Measurements from ENCODE around the gene PDE4D.

PDE4D gene

DNA sequence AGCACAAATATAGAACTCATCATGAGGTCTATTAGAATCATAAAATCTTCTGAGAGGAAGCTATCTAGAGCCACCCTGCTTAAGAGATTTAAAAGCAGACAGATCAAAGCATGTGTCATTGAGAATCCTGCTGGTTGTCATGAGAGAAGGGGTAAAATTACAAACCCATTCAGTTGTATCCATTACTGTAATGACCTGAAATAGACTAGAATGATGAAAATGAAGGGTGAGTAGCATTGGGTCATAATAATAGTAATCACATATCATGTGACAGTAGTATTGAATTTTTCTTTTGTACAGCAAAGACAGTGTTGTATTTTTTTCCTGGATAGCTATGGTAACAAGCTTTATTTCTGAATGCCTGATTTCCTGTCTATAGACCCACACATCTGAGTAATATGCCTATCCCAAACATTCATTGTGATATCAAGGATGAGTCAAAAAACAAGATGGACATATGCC is 149.0 kb downstream of the PDE4D start:
- DNase-seq (ENCODE audit: low spot score) = no peak

DNA sequence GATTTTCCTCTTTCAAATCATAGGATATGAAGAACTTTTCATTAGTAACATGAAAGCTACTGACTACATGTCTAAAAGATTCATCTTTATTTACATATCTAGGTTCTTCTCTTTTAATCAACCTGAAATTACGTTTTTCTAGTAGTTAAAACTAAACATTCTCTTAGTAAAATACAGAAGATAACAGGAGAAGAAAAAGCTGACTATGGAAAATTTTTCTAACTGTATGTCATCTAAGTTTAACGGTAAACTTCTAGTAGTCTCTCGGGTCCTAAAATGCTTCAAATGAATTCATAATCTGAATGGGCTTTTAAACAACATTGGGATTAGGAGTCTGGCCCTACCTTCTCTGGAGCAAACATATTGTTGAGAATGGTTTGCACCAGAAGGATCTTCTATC is 151.9 kb downstream of the PDE4D start:
- no peak for DNase-seq (ENCODE audit: low spot score)

DNA sequence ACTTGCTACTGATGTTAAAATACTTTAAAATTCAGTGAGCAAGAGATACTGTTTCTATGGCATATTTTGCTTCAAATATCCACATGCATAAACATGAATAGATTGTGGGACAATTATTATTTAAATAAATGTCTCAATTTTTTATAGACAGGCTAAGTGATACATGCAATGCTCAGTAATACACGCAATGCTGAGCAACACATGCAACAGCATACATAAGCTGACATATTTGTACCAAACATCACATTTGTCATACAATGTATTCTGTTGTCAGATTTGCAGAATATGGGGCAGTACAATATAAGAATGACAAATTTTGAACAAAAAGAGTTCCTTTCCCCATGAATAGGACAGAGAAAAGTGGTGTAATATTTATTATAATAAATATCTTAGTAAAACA is 155.5 kb downstream of the PDE4D start:
- DNase-seq (ENCODE audit: low spot score) = no peak

DNA sequence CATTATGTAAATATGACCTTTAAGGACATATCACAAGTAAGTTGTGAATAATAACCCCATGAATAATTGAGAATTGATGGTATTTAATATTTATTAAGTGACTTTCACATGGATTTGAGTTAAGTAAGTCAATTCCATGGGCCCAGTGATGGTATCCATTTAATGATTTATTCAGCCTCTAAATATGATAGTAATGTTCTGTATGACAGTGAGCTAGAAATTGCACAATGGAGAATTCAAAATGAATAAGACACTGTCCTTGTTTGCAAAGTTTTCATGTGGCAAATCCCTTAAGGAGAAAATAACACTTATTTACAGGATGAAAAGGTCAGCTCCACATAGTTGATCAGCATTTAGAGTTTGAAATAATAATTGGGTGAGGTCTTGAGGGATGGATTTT is 160.7 kb downstream of the PDE4D start:
- DNase-seq (ENCODE audit: low spot score) = no peak

DNA sequence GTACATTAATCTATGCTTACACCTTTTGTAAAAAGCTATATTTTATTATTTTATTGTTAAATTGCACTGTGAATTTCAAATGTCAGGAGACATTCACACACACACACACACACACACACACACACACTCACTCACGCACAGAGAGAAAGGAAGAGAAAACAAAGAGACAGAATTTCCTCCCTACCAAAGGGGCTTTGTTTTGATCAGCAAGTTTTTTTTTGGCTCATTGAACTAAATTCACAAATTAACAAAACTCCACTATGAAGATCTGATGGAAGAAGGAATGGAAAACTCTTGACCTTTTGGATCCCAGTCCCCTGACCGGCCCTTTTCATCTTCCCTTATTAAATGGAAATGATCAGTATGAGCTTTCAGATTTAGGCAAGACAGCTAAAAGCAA is 161.2 kb downstream of the PDE4D start:
- no peak for DNase-seq (ENCODE audit: low spot score)

DNA sequence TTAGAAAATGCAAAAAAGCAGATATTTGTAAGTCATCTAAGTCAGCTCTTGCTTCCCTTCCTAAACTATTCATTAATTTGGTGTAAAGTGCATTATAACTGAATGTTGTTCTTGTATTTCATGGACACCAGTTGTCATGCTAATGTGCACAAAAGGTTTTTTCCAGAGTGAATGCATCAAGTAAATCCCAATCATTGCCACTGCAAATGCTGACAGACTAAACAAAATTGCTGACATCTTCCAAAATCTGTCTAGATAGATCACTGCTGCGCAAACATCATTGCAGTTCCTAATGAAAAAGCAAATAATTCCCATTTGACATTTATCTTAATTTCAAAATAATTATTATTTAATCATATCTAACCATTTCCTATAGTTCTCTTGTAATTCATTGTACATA is 161.7 kb downstream of the PDE4D start:
- no peak for DNase-seq (ENCODE audit: low spot score)

DNA sequence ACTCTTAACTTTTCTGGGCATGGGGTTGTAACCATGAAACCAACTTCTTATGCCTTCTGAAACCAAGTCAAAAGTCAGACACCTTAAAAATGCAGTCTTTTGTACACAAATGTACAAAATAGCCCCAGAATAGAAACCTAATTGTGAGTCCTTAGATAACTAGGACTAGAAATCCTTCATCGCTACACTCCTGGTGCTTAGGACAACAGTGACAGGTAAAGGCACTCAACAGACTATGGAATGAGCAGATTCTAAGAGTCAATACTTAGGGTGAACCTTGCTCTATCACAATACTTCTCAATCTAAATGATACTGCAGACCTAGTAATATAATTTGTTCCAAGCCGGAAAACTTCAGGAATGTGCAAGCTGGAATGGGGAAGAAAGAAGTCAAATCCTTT is 163.7 kb downstream of the PDE4D start:
- no peak for DNase-seq (ENCODE audit: low spot score)

DNA sequence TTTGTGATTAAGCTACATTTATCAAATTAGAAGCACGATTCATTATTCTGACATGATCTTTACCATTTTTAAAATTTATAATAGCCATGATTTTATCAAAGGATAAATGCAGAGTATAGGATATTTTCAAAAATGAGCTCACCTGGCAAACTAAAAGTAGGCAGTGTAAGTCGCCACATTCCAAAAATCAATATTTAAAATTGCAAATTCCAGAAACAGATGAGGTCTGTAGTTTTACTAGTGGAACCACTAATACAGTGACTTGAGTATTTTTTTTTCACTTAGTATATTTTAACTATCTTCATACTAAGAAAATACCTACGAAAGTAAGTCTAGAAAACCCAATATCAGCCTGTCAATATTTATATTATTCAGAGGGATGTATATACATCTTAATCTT is 164.2 kb downstream of the PDE4D start:
- DNase-seq (ENCODE audit: low spot score) = no peak

DNA sequence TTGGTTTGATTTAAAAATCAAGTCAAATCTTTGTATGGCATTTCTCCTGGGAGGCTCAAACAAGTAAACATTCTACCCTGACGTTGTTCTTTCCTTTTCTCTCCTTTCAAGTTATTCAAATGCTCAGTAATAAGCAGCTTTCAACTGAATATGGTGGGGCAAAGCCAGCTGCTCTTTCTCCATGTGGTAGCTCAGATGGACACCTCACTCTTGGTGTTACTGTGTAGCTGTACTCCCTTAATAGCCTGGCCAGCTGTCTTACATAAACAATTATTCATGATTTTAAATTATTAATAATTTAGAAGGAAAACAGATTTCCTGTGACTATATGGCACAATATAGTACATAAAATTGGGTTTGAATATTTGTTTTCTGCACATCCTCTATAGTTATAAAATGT is 165.2 kb downstream of the PDE4D start:
- DNase-seq (ENCODE audit: low spot score) = no peak

DNA sequence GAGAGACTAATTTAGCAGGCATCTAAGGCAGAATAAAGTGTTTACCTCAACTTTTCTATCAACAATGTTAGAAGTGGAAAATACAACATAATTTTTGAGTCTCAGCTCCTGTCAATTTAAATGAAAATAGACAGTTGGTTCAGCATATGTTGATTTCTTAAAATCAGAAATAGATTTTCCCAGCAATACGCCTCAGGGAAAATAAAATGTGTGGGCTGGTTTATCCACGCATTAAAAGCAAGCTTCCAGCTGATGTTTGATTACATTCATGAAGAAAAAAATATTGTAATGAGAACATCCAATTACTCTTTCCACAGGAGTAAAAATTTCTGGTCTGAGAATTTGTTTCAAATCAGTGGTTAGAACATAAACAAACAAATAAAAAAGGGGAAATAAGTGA is 166.3 kb downstream of the PDE4D start:
- no peak for DNase-seq (ENCODE audit: low spot score)

DNA sequence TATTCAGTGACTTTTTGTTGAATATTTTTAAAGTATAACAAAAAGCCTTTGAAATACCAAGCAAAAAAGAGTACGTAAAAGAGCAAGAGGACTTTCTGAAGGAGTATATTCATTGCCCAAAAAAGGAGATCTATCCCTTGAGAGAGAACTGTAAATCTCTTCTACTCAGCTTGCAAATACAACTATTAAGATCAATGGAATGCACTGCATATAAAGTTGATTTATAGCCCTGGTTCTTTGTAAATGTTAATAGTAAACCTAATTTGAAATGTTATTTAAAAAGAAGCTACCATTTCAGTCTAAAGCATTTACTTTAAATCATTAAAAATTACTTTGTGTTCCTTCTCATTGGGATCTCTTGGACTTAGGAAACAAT is 168.1 kb downstream of the PDE4D start:
- DNase-seq (ENCODE audit: low spot score) = no peak

DNA sequence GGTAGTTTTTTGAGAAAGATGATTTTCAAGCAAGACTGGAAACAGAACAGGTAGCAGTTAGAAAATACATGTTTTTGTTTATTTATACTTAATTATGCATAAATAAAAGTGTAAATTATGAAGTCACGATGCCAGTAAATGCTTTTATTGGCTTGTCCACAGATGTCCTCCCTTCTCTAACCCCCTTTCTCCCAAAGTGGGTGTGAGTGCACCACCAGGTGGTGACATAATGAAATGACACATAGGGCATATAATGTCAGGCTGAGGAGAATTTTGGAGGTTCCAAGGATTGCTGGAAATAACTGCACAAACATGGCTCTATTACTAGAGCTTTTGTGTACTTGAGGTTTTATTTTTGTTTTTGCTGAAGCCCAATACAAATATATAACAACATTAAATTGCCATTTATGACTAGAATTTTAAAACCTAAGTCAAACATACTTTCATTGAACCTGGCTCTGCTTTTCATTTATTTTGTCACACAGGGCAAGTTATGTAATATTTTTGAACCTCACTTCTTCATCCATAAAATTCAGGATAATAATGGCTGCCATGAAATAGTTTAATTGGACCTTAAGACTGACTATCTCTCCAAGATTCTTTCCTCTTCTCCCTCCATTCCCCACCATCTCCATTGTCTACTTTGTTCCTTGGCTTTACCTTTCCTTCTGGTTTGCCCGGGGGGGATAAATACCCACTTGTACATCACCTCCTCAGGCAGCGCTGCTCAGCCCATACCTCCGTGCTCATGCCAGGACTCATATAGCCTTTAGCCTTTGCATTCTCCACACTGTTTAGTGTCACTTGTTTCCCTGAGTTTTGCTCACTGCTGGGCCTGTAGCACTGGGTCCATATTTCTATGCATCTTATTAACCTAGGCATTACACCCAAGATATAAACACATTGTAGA is 168.8 kb downstream of the PDE4D start:
- DNase-seq (ENCODE audit: low spot score) = peak; percentile 56

DNA sequence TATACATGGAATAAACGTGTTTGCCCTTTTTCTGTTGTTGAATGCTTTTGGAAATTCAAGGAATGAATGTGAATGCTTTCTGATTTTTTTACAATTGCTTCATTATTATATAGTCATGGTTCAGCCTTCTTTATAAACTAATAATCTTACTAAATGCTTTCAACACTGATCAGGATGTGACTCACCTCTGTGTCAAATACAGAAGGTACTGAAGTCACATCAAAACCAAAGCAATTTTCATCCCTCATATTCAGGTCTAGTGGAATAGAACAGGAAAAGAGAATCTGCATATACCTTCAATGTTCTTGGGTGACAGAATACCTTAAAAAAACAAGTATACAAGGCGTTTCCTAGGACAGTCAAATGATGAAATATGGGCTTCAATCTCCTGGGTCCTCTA is 170.7 kb downstream of the PDE4D start:
- no peak for DNase-seq (ENCODE audit: low spot score)

DNA sequence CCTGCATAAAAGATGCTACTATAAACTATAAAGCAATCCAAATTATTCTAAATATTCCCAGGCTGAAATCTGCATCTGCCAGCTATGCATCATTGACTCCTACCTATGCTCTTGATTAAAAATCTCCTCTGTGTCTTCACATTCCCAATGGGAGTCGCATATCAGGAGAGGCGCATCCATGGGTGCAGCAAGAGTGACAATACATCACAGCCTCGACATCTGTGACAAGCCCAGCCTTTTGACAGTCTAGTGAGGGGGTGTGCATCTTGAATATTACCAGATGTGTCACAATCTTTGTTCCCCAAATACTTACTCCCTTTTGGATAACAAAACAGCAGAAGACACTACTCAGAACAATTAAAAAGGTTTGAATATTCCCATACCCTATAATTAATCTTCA is 171.8 kb downstream of the PDE4D start:
- no peak for DNase-seq (ENCODE audit: low spot score)

DNA sequence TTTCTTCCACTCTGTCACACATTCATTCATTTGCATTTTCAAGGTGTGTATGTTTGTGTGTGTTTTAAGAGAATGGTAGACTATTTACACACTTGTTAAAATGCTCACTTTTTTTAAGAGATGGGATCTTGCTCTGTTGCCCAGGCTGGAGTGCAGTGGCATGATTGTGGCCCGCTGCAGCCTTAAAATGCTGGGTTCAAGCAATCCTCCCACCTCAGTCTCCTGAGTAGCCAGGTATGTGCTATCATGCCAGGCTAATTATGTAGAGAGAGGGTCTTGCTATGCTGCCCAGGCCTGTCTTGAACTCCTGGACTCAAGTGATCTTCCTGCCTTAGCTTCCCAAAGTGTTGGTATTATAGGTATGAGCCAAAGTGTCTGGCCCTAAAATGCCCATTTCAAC is 173.5 kb downstream of the PDE4D start:
- DNase-seq (ENCODE audit: low spot score) = no peak

DNA sequence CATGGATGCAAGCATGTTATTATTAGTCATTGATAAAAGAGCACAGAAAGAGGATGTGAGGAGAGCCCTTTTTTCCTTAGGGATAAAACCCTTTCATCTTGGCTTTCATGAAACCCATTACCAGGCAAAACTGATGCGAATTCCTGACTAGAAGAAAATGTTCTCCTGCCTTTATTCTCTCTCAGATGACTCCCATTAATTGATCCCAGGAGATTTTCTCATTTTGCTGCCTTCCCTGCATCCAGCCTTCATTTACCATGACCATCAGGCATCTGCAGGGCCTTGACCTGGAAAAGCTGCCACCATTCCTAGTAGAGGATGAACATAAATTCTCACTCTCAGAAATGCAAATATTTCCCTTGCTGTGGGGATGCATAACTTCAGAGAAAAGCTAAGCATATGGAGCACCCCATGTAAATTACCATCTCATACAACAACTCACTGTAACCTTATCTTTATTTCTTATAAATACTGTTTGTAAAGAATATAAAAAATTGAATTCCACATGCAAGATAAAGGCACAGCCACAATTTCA is 176.5 kb downstream of the PDE4D start:
- no peak for DNase-seq (ENCODE audit: low spot score)

DNA sequence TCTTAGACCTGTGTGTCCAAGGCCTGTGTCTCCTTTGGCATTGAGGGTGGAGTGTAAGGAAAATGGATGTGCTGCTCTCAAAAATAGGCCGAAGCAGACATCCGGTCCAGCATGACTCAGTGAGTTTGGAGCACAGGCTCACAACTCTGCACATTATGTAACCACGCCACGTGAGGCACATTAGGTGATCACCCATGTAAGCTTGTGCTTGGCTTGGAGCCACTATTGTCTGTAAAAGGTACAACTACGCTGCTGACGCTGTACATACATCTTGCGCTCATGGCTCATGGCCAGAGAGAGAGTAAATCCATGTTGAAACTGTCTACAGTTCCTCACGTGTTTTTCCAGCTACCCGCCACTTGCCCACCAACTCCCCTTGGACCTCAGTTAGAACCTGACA is 177.5 kb downstream of the PDE4D start:
- no peak for DNase-seq (ENCODE audit: low spot score)

DNA sequence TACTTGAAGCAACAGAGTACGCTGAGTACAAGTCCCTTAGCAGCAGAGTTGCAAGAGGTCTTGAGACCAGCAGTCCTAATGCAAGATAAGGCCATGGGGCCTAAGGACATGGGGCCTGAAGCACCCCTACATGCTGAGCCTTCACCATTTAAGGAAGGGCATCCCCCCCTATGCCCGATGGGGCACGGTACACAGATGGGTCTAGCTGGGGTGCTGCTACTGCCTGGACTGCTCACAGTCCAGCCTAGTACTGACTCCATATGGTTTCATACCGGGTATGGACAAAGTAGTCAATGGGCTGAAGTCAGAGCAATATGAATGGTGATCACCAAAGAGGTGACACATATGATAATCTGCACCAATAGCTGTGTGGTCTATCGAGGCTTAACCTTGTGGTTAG is 178.3 kb downstream of the PDE4D start:
- no peak for DNase-seq (ENCODE audit: low spot score)

DNA sequence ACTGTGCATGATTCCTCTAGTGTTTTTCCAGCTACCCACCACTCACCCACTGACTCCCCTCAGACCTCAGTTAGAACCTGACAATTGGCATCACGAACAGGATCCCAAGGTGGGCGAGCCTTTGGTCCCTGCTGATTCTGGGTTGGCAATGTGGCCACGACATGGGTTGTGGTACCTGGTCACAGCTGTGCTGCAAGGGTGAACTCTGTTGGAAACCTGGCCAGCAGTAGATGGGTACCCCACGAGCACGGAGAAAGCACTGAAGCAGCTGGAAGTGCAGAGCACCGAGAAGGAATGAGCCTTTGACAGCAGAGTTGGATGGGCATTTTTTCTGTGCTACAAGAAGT is 180.1 kb downstream of the PDE4D start:
- no peak for DNase-seq (ENCODE audit: low spot score)

DNA sequence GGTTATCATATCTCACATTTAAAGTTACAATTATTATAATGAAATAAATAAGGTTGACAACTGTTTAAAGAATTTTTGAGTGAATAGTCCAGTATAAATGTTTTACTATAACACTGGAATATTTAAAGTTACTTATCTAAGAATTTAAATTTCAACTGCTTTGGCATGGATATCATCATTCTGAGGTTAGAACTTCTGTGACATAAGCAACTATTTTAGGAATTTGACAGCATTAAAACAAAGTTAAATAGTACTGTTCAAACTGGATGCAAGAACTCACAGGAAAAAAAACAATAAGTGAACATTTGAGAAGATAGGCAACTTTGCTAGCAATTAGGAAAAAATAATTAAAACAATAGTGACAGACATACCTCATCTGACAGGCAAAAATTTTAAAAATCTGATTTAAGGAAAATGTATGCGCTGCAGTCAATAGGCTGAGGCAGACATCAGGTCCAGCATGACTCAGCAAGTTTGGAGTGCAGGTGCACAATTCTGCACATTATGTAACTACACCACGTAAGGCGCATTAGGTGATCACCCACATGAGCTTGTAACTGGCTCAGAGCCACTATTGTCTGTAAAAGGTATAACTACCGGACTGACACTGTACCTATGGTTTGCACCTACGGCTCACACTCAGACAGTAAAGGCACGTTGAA is 180.6 kb downstream of the PDE4D start:
- peak; percentile 14 for DNase-seq (ENCODE audit: low spot score)

DNA sequence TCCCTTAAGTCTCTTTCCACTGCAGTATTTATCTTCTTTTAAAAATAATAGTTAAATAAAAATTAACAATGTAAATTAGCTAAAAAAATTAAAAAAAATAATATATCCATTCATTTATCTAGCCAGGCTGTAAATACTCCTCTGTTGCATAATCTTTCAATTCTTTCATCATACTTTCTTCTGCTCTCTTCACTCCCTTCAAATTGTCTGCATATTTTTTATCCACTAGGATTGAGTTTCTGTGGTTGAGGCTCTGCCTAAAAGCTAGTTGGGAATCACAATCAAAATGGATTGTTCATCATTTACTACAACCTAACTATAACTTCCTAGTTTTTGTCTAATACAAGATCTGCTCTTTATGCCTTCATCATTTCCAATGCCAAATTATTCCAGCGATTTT is 182.2 kb downstream of the PDE4D start:
- no peak for DNase-seq (ENCODE audit: low spot score)

DNA sequence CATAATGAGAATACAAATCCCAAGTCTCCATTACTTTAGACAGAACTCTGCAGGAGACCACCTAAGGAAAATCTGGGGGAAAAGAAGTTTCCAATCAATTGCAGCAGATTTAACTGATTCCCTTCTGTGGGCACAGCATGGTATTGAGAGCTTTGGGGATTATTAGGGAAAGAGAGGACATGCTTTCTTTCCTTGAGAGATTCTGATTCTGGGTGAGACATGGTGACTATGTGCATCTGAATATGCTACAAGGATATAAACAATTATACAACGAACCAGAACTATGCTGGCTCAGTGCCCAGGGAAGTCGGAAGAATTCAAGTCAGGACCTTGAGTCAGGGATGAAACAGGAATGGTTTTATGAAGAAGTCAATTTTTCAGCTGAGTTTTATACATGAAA is 183.7 kb downstream of the PDE4D start:
- no peak for DNase-seq (ENCODE audit: low spot score)

DNA sequence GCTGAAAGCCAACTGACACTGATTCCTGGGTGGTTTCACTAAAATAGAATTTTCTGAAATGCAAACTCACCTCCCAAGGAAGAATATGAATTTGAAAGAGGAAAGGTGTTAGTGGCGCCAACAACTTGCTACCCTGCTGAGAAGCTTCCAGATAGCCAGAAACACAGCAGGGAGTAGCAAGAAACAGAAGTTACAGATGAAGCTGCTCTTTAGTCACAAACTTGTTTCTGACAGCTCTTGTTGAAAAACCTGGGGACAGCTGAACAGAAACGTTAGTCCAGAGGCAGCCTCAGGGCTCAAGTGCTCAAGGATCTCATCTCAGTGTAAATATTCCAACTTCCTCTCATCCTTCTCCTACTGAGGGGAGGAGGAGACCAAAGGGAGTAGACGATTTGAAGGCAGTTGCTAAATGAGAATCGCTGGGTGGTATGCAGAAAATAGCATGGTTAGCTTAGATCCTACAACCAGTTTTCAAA is 184.1 kb downstream of the PDE4D start:
- no peak for DNase-seq (ENCODE audit: low spot score)

Measured in SK-N-DZ (cell line).